HL-60 (cell line): ENCODE data around the gene DISP3.

Experiments used
- TF ChIP-seq, protein P1 (sequence below): IDR thresholded peaks from 2 replicates; pipeline ENCODE4 v1.6.1; 2012; ENCODE audit warnings: low read depth; ENCODE audit not compliant: insufficient replicate concordance
- TF ChIP-seq, protein P2 (sequence below): IDR thresholded peaks from one replicate; pipeline ENCODE4 v1.5.1; 2011; ENCODE audit warnings: low read length, control low read depth, inconsistent platforms; ENCODE audit not compliant: insufficient read depth

DNA sequence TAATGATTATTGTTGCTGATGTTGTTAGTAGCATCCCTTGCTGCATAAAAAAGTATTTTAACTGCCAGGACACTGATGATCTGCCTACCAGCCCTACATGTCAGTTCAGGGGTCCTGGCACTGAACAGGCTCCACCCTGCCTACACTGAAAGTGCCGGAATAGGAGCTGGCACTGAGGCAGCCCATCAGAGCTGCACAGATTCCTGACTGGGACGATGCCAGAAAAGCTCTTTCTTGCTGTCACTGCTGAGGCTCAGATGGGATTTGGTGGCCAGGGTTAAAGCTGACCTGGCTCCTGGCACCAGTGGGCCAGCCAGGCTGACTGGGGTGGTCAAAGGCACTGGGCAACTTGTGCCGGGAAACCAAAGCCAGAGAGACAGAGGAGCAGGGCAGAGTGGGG is 6.2 kb upstream of the DISP3 start:
- TF ChIP-seq, protein P1, sequence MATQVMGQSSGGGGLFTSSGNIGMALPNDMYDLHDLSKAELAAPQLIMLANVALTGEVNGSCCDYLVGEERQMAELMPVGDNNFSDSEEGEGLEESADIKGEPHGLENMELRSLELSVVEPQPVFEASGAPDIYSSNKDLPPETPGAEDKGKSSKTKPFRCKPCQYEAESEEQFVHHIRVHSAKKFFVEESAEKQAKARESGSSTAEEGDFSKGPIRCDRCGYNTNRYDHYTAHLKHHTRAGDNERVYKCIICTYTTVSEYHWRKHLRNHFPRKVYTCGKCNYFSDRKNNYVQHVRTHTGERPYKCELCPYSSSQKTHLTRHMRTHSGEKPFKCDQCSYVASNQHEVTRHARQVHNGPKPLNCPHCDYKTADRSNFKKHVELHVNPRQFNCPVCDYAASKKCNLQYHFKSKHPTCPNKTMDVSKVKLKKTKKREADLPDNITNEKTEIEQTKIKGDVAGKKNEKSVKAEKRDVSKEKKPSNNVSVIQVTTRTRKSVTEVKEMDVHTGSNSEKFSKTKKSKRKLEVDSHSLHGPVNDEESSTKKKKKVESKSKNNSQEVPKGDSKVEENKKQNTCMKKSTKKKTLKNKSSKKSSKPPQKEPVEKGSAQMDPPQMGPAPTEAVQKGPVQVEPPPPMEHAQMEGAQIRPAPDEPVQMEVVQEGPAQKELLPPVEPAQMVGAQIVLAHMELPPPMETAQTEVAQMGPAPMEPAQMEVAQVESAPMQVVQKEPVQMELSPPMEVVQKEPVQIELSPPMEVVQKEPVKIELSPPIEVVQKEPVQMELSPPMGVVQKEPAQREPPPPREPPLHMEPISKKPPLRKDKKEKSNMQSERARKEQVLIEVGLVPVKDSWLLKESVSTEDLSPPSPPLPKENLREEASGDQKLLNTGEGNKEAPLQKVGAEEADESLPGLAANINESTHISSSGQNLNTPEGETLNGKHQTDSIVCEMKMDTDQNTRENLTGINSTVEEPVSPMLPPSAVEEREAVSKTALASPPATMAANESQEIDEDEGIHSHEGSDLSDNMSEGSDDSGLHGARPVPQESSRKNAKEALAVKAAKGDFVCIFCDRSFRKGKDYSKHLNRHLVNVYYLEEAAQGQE: no peak
- TF ChIP-seq, protein P2, sequence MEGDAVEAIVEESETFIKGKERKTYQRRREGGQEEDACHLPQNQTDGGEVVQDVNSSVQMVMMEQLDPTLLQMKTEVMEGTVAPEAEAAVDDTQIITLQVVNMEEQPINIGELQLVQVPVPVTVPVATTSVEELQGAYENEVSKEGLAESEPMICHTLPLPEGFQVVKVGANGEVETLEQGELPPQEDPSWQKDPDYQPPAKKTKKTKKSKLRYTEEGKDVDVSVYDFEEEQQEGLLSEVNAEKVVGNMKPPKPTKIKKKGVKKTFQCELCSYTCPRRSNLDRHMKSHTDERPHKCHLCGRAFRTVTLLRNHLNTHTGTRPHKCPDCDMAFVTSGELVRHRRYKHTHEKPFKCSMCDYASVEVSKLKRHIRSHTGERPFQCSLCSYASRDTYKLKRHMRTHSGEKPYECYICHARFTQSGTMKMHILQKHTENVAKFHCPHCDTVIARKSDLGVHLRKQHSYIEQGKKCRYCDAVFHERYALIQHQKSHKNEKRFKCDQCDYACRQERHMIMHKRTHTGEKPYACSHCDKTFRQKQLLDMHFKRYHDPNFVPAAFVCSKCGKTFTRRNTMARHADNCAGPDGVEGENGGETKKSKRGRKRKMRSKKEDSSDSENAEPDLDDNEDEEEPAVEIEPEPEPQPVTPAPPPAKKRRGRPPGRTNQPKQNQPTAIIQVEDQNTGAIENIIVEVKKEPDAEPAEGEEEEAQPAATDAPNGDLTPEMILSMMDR: no peak
